Measurements from ENCODE around the gene TTLL11.

DNA sequence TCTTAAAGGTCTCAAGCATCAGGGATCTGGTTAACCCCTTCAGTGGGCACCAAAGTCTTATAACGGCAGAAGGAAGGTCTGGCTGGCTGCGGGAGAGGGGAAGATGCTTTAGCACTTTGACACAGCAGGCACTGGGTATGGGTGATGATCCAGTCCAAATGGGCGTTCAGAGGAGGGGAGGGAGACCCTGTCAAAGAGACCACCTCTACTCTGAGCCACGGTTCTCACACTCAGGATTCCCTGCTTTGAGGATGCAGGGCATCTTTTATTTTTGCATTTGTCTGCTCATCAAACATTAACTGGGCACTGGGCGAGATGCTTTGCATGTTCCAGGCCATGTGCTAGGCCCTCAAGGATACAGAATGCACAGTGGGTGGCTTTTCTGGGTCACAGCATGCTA lies 237.6 kb downstream of the TTLL11 start:
- TF ChIP-seq, protein P1, sequence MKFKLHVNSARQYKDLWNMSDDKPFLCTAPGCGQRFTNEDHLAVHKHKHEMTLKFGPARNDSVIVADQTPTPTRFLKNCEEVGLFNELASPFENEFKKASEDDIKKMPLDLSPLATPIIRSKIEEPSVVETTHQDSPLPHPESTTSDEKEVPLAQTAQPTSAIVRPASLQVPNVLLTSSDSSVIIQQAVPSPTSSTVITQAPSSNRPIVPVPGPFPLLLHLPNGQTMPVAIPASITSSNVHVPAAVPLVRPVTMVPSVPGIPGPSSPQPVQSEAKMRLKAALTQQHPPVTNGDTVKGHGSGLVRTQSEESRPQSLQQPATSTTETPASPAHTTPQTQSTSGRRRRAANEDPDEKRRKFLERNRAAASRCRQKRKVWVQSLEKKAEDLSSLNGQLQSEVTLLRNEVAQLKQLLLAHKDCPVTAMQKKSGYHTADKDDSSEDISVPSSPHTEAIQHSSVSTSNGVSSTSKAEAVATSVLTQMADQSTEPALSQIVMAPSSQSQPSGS (IDR thresholded peaks at IDR 0.05; ENCODE audit: low read length): no peak
- TF ChIP-seq POLR2A (IDR thresholded peaks at IDR 0.05; ENCODE audit: control extremely low read depth in 1 of 2, low read depth in 2 of 2, low read length in 2 of 2) (no peak), RAD21 (IDR thresholded peaks at IDR 0.05 in 1 of 2, conservative IDR thresholded peaks at IDR 0.05 in 1 of 2; ENCODE audit: low read depth in 2 of 2, low read length in 2 of 2) (no peak), CTCF (IDR thresholded peaks at IDR 0.05; ENCODE audit: control extremely low read depth in 1 of 3, insufficient read depth in 1 of 3, low read depth in 1 of 3, low read length in 3 of 3) (no peak), BCL11A (IDR thresholded peaks at IDR 0.05; ENCODE audit: low read depth in 2 of 2, low read length in 2 of 2) (no peak), MAFK (IDR thresholded peaks at IDR 0.05; ENCODE audit: low read depth, low read length) (no peak), SP2 (IDR thresholded peaks at IDR 0.05; ENCODE audit: low read length) (no peak), EZH2 (IDR thresholded peaks at IDR 0.05; ENCODE audit: low read depth, low read length, severe bottlenecking) (no peak), POLR2AphosphoS5 (IDR thresholded peaks at IDR 0.05; ENCODE audit: low read depth, low read length) (no peak), EP300 (IDR thresholded peaks at IDR 0.05; ENCODE audit: borderline replicate concordance in 1 of 2, low read depth in 2 of 2, low read length in 2 of 2) (no peak)
- TF ChIP-seq, protein P2, sequence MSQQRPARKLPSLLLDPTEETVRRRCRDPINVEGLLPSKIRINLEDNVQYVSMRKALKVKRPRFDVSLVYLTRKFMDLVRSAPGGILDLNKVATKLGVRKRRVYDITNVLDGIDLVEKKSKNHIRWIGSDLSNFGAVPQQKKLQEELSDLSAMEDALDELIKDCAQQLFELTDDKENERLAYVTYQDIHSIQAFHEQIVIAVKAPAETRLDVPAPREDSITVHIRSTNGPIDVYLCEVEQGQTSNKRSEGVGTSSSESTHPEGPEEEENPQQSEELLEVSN (IDR thresholded peaks at IDR 0.05): no peak

Data from H1 (cell line).